HG02943 (cell line): Measurements from ENCODE around the gene SIX5.
"Not testable (repeated sequence)": the region's sequence is repeated elsewhere in the genome, so short reads cannot be mapped to it uniquely, and the experiment has no call there.

Experiments
- ATAC-seq: cut with Tn5 transposase; IDR thresholded peaks from one replicate; pipeline ENCODE4 v1.9.1; 2021; ENCODE audit warnings: mild to moderate bottlenecking, low read depth, moderate library complexity; ENCODE audit not compliant: unreplicated experiment

Gene SIX5

DNA sequence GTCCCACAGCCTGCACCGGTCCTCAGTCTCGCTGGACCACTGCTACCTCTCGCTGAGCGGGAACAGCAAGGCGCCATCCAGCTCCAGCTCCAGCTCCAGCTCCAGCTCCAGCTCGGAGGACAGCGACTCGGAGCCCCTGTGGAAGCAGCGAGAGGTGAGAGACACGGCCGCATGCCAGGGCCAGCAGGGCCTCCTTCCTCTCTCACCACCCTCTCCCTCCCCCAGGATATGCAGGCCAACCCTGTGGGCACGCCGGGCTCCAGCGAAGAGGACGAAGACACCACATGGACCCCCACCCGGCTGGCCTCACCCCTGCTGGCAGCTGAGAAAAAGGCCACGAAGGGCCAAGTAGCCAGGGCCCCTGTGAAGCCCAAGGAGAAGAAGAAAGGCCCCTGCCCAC, 7.3 kb downstream of the SIX5 start:
- no peak for ATAC-seq

DNA sequence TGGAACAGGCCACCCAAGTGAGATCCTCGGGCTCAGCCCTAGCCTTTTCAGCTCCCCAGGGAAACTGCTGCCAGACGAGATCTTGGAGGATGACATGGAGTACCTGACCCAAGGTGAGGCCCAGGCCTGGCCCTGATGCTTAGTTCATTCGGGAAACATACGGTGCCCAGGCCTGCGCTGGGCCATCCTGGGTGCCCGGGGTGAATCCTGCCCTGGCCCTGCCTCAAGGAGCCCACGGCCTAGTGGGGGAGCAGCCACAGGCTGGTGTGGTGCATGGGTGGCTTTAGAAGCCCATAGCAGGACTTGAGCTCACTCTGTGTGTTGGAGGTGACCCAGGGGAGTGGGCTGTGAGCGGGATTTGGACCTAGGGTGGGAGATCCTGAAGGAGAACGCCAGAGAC, 10.1 kb downstream of the SIX5 start:
- no peak for ATAC-seq

- ATAC-seq: no peak
Measured at GRCh38 chr19:45757695-45758094, 11.4 kb downstream of the SIX5 start.

- no peak for ATAC-seq
Measured at GRCh38 chr19:45754323-45754722, 14.7 kb downstream of the SIX5 start.

DNA sequence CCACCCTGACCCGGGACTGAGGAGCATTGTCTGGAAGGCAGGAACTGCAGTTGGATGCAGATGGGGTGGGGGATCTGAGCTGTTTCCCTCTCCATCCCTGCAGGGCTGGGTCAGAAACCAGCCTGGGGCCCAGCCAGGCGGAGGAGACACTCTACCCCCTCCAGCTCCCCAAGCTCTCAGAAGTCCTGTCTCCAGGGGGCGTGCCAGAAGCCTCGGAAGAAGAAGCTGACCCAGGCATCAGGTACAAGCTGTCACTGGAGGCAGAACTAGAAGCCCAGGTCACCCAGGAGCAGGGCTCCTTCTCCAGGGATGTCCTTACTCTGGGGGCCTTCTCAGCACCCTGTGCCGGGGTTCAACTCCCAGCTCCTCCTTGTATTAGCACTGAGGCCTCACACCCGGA, 15.5 kb downstream of the SIX5 start:
- ATAC-seq: no peak

DNA sequence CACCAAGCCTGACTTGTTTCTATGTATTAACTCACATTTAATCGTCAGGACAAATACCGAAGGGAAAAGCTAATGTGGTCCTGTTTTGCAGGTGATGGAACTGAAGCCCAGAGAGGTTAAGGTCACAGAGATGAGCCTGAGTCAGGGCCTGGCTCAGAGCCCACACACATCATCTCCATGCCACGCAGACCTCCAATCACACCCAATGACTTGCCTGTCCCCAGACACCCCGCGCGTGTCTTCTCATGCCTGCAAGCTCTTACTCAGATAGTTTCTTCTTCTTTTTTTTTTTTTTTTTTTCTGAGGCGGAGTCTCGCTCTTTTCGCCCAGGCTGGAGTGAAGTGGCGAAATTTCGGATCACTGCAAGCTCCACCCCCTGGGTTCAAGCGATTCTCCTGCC, 16.4 kb downstream of the SIX5 start:
- ATAC-seq: no peak

GRCh38 chr19:45751483-45751882, 17.6 kb downstream of the SIX5 start:
- not testable (repeated sequence) for ATAC-seq

DNA sequence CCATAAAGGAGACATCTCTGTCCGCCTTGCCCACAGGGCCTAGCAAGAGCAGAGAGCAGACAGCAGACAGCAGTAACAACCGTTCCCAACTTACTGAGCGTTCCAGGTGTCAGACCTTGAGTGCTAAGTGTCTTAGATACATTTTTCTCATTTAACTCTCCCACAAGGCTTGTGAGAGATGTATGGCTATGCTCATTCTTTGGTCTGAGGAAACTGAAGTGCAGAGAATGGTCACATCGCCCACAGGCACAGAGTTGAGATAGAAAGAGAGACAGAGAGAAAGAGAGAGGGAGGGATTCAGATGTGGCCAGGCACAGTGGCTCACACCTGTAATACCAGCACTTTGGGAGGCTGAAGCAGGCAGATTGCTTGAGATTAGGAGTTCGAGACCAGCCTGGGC, 21.5 kb downstream of the SIX5 start:
- no peak for ATAC-seq

- no peak for ATAC-seq
Measured at GRCh38 chr19:45746866-45747265, 22.2 kb downstream of the SIX5 start.

GRCh38 chr19:45745606-45746005, 23.4 kb downstream of the SIX5 start:
- no peak for ATAC-seq

DNA sequence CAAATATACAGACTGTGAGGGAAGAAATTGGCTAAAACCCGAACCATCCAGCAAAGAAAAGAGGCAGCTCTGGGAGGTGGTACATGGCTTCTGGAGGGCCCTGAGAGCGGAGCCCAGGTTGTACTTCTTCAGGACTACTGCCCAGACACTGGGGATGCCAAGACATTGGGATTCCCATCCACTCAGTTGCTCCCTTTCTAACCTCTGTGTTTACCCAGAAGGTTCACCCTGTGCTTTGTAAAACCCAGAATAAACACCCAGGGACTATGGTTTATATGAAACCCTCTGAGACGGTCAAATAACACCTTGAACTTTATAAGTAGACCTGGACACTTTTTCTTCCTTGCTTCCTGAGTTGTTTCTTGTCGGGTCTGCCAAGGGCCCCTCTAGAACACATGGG, 26.1 kb downstream of the SIX5 start:
- ATAC-seq: no peak

GRCh38 chr19:45739498-45740439, 29.3 kb downstream of the SIX5 start:
- ATAC-seq: no peak

GRCh38 chr19:45733160-45733810, 35.8 kb downstream of the SIX5 start, which contains the start of gene MEIOSIN:
TSS of gene MEIOSIN (plus strand) at chr19:45733439. CDS start at chr19:45735377, 1,938 bp downstream.
- no peak for ATAC-seq

DNA sequence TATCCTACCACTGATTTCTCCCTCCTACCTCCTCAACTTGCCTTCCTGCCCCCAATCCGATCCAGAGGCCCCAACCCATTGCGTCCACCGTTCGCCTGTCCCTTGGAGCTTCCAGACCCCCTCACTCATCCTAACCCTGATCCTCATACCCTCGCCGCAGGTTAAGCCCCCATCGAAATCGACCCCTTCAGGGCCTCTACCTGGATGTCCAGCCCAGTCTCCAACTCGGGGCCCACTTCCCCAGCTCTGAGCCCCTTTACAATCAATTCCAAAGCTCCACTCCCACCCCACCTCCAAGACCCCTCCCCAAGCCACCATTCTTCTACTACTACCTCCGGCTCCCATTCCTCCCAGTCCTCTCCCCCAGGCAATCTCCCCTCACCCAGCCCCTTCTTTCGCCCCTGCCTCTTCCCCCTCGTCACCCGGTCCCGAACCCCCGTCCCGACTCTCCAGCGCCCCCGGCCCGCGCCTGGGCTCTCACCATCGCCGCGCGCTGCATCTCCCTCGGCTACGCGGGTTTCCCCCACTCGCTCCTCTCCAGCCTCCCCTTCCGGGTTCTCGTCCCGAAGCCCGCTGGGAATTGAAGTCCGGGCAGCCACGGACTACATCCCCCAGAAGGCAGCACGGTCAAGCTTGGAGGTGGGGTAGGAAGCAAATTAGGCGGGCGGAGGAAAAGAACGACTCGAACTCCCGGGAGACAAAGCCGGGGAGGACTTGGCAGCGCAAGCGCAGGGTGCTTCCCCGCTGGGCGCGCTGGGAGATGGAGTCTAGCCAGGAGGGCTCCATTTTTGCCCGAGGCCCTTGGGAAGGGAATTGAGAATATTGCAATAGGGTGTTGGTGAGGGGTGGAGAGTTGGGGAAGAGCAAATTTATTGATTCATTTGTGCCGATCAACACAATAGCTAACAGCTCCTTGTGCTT, 38.4 kb downstream of the SIX5 start, which contains the start of gene FBXO46:
Gene FBXO46, minus strand, starts transcription at position 529 of the 921 bp plus-strand sequence. CDS start 17,401 bp downstream, outside the sequence.
- ATAC-seq: peak; percentile 78

GRCh38 chr19:45729800-45730290, 39.2 kb downstream of the SIX5 start:
- ATAC-seq: no peak

DNA sequence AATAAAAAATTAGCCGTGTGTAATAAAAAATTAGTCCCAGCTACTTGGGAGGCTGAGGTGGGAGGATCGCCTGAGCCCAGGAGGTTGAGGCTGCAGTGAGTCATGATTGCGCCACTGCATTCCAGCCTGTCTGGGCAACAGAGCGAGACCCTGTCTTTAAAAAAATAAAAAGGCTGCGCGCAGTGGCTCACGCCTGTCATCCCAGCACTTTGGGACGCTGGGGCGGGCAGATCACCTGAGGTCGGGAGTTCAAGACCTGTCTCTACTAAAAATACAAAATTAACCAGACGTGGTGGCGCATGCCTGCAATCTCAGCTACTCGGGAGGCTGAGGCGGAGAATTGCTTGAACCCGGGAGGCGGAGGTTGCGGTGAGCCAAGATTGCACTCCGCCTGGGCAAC, 40.4 kb downstream of the SIX5 start:
- ATAC-seq: not testable (repeated sequence)

DNA sequence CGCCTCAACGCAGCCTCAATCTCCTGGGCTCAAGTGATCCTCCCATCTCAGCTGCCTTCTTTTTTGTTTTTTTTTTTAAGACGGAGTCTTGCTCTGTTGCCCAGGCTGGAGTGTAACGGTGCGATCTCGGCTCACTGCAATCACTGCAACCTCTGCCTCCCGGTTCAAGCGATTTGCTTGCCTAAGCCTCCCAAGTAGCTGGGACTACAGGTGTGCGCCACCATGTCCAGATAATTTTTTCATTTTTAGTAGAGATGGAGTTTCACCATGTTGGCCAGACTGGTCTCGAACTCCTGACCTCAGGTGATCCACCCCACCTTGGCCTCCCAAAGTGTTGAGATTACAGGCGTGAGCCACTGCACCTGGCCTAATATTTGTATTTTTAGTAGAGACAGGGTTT, 49.0 kb downstream of the SIX5 start:
- not testable (repeated sequence) for ATAC-seq

- ATAC-seq: no peak
Measured at GRCh38 chr19:45717983-45718650, 50.9 kb downstream of the SIX5 start.

- ATAC-seq: peak; percentile 96
Measured at GRCh38 chr19:45717131-45717982, 51.7 kb downstream of the SIX5 start.
